ENCODE results near the gene MRPS18C.
A peak's percentile ranks its signal among the peaks of the same experiment; 100 is the strongest.
"Not testable (repeated sequence)": the region's sequence is repeated elsewhere in the genome, so short reads cannot be mapped to it uniquely, and the experiment has no call there.

The MRPS18C gene

DNA sequence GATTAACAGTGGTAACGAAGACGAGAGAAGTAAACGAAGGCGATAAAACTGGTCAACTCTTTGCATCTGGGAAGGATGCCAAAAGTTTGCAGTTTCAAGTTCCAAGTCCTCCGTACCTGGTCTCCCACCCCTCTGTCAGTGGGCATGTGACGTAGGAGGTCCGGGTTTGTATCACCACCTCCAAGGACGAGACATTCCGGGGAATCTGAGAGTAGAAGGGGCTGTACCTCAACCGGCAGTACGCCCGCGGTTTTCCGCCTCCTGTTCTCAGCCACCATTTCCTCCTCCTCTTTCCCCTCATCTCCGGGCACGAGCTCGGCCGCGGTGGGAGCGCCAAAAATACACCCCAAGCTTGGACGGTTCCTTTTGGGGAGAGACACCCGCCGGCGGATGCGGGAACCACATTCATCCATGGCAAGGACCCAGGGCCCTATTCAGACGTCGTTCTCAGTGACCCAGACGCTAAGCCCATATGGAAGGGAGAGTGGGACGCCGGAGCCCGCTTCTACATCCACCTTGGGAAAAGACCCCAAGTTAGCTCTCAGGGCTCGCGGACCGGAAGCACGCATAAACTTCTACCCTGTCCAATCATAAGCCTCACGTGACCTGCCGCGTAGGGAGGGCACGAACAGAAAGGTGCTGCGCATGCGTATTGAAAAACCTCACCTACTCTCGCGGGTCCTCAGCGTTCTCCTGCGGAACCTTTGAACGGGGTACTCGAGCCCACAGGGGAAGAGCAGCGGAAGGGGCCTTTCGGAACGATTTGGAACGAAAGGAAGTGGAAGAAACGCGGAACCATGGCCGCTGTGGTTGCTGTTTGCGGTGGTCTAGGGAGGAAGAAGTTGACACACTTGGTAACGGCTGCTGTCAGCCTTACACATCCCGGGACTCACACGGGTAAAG is at the start of gene MRPS18C, which contains the start of gene HELQ:
MRPS18C (plus strand) TSS at position 778 of the 903 bp plus-strand sequence; CDS start at position 798, 20 bp downstream.
HELQ (minus strand) TSS at position 543 of the 903 bp plus-strand sequence; CDS start at position 413, 130 bp downstream.
- DNase-seq, result peak; percentile 98

DNA sequence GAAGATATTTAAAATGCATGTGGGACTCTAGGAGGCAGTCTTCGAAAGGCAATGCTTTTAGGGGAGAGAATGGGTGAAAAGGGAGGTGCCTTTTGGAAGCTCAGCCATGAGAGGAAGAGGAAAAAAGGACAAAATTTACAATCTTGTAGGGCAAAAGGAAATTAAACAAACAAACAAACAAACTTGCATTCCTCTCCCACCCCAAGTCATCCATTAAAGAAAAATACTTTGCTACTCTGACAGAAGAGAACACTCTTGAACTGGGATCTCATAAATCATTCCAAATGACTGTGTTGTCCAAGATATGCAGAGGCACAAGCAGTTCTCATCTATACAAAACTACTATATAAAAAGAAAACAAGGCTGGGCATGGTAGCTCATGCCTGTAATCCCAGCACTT is 47.0 kb upstream of the MRPS18C start:
- no peak for DNase-seq

DNA sequence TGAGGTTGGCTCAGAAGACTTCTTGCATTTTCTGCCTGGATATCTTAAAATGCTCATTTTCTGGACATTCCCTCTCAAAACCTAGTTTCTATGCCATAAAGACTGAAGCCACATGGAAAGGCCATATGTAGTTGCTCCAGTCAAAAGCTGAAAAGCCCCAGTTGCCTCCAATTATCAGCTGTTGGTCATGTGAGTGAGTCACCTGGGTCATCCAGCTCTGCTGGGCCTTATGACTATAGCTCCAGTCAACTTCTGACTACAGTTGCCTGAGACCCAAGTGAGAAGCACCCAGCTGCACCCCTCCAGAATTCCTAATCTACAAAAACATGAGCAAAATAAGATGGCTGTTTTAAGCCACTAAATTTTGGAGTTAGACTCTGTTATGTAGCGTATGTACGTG is 42.2 kb upstream of the MRPS18C start:
- no peak for DNase-seq

DNA sequence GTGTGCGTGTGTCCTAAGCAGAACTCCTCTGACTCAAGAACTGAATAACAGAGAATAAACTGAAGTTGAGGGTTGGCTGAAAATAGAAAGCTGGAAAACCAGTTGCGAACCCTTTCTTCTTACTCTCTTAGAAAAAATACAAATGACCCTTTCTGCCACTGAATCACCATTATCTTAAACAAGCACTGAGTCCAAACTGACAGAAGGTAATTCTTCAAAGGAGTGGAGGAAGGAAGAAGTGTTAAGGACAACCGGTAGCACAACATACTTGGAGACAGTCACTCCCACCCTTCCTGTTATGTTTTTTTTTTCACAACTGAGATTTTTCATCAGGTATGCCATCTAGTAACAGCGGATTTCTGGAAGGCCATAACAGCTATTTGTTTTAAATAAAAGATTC is 38.3 kb upstream of the MRPS18C start:
- DNase-seq, result no peak

DNA sequence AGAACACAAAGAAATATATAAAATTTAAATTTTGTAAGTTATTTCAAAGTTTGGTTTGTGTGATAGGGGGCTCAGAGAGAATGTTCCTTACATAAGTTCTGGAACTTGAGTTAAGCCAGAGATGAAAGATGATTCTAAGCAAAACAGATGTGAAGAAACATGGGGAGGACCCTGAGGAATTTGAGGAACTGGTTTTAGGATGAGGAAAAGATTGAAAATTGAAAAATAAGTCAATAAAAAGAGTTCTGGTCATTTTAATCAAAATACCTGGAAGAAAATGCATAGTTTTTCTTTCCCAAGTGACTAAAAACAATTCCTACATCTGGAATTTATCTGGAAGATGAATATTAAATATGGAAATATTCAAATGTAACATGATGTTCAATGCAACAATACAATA is 37.6 kb upstream of the MRPS18C start:
- DNase-seq, result no peak

DNA sequence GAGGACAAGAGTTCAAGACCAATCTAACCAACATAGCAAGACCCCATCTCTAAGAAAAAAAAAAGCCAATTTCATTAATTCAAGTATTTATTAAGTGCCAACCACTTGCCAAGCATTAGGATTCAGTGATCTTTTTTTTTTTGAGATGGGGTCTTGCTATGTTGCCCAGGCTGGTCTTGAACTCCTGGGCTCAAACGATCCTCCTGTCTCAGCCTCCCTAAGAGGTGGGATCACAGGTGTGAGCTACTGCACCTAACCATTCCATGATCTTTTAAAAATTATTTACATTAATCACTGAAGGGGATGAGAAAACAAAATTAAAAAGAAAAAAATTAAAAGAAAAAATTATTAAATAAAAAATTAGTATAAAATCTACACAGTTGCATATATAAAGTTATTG is 24.7 kb upstream of the MRPS18C start:
- DNase-seq, result no peak

DNA sequence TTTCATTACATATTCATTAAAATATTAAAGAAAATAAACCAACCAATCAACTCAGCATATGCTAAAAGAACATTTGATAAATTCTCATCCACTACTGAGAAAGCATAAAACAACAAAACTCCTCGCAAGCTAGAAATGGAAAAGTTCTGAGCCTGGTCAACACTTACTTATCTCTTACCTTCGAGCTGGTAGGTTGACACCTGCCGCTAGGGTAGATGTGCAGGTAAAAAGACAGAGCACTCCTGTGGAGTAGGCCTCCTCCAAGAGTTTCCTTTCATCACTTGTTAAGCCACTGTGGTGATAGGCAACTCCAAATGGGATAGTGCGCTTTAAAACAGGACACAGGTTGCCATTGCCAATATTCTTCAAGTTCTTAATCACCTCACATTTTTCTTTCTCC is 19.2 kb upstream of the MRPS18C start:
- no peak for DNase-seq

DNA sequence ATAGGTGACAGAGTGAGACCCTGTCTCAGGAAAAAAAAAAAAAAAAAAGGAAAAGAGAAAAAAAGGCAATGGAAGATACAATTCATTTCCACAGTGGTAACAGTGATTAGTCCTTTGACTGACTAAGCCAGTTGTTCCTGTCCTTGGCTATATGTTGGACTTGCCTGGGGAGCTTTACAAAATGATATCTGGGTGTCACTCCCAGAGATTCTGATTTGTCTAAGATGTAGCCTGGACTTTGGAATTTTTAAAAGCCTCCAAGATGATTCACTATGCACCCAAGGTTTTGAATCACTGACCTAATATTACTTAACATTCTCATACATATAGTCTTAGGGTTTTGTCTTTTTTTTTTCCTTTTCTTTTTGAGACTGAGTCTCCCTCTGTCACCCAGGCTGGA is 17.1 kb upstream of the MRPS18C start:
- DNase-seq, result no peak

DNA sequence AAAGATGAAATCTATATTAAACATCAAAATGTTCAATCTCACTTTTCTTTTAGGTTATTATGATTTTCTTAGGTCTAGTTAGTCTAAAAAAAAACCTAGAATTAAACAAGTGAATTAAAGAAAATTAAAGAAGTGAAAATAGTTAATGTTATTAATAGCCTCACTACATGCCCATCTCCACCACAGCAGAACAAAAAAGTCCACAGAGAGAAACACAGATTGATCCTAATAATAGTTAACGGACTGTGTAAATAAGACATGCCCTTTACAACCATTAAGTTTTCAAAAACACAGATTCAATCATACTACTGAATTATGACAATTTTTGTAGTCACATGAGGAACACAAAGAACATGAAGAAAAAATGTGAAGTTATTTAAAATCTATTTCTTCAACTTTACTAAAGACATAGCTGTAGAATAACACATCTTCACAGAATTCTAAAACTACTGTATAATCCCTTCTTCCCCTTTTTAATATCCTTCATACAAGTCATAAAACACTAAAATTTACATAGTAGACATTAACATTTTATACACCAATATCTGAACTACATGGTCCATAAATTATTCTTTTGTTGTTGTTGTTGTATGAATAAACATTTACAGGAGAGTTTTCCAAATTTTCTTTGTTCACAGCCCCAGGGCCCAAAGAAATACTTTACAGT is 15.6 kb upstream of the MRPS18C start:
- no peak for DNase-seq

DNA sequence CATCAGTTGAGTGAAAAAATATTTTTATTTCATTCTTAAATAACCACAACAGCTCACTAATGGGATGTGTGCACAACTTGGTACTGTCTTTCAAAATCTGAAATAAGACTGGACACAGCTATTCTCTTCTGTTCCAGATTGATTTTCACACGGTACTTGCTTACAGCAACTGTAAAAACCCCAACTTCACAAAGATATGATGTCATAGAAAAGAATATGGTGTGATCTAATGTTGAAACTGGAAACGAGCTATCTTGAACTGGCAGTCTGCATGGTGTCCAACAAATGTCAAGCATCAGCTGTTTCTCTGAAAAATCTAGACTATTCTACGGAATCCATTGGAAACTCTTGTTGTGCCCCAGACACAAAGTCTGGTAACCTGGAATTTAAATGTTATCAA is 15.0 kb upstream of the MRPS18C start:
- no peak for DNase-seq

DNA sequence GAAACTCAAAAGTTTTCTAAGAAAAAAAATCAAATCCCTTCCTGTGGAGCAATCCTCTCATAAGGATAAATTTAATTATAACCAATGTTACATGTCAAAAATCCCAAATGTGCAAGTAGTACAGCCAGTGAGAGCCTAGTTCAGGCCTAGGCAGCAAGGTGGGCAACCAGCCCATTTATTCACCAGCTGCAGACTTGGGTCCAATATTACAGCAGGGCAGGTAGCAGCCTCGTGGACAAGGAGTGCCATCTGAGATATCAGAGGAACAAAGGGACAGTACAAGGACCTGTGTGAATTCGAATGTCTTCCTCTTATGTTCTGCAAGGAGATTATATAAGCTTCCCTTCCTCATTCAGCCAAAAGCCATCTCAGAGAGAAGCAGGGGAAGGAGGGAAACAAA is 6.8 kb upstream of the MRPS18C start:
- no peak for DNase-seq

DNA sequence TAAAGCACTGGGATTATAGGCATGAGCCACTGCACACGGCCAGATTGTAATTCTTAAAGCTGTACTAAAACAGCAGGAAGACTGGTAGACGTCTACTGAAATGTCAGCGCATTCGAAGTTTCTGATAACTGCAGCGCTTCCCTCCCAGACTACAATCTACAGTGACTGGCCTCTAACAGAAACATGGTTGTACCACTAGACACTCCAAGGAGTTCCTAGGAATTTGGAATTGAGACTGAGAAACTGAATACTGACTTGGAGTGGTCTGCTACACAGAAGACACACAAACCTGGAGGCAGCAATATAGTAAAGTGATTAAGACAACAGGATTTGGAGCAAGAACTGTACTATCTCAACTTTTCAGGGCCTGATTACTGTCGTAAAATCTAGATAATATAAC is 1.2 kb upstream of the MRPS18C start:
- no peak for DNase-seq

DNA sequence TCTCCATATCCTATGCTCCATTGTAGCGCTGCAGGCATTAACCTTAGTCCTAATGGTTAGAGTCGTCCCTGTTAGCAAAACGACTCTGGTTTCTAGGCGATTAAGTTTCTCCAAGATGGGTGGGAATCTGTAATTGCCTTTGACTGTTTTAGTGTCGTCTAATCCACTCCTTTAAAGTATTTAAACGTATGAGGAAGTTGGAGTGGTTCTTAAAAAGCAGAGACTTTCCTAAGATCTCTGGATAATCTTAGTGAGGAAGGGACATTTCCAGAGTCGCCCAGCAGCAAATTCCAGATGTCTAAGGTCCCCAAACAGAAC is 285 bp downstream of the MRPS18C start:
- no peak for DNase-seq

DNA sequence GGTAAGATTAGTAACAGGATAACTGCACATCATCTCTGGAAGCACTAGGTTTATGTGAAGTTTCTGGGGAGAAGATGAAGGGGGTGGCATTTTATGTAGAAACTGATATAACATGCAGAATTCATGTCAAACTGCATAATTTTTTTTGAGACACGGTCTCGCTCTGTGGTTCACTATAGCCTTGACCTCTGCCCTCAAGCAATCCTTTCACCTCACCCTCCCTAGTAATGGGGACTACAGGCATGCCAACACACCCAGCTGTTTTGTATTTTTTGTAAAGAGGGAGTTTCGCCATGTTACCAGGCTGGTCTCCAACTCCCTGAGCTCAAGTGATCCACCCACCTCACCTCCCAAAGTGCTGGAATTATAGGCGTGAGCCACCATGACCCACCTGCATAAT is 17.6 kb downstream of the MRPS18C start:
- DNase-seq, result no peak

DNA sequence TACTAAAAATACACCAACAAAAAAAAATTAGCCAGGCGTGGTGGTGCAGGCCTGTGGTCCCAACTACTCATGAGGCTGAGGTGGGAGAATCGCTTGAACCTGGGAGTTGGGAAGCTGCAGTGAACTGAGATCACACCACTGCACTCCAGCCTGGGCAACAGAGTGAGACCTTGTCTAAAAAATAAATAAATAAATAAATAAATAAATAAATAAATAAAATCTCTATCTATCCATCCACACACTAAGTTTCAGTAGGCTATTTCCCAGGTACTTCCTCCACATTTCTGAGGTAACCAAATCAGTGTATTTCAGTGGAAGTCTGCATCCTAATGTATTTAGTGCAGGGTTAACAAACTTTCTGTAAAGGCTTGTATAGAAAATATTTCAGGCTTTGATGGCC is 18.1 kb downstream of the MRPS18C start:
- no peak for DNase-seq

DNA sequence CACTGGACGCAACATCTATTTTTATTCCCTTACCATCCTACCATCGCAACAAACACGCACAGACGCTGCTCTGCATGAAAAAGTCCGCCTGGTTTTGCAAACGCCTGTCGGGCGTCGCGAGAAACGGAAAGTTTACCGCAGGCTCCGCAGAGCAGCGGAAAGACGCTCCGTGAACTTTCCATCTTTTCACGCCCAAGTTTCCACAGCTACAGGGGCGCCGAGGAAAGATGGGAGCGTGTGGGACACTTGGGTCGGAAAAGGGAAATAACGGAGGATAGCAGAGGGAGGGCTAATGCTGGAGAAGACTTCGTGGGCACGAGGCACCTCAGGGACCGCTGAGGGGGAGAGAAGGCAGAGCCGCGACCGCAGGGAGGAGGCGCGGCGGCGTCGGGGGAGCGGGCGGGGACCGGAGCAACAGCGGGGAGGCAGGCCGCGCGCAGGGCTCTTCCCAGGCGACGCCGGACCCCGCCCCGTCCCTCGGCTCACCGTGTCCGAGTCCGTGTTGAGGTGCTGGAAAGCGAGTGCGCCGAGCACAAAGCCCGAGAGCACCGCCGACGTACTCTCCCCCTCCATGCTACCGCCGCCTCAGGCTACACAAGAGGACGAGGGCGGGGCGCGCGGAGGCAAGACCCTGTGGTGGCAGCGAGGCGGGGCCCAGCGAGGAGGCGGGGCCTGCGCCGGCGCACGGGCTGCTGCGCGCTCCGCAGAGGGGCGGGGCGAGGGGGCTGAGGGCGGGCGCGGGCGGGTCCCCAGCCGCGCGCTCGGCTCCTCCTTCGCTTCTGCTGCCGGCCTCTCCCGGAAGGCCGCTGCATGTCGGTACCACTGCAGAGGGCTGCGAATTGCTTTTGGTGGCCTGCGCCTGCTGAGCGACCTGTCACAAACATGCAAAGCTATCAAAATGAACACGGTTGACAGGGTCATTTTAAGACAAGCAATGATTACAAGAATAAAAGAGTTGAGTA is 28.9 kb downstream of the MRPS18C start, which contains the start of gene ABRAXAS1:
ABRAXAS1 (minus strand) TSS at position 601 of the 962 bp plus-strand sequence; CDS start at position 573, 28 bp downstream.
- peak; percentile 97 for DNase-seq

DNA sequence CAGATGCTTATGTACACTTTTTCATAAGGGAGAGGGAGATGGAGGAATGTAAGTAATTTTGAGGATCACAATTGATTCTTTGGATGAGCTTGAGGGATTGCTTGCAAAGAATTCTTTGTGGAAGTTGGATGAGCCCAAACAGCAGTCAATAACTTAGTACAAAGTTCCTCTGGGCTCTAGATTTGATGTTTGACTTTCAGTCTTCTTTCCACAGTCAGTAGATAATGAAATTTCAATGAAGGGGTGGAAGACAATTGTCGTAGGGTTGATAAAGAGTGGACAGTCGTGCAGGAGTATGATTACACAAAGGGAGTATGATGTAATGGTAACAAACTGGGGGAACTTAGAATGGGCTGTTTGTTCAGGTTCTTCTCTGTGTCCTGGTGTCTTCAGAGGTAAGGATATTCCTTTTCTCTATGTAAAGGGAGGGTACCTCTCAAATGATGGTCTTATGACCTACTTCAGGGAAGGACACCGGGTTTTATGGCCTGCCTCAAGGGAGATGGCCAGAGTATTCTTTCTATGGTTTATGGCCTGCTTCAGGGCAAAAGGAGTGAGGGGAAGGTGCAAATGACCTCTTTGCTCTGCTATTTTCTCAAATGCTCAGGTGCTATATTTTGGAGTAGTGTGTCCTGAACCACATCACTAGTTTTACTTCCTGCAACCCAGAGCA is 30.7 kb downstream of the MRPS18C start:
- DNase-seq, result no peak

DNA sequence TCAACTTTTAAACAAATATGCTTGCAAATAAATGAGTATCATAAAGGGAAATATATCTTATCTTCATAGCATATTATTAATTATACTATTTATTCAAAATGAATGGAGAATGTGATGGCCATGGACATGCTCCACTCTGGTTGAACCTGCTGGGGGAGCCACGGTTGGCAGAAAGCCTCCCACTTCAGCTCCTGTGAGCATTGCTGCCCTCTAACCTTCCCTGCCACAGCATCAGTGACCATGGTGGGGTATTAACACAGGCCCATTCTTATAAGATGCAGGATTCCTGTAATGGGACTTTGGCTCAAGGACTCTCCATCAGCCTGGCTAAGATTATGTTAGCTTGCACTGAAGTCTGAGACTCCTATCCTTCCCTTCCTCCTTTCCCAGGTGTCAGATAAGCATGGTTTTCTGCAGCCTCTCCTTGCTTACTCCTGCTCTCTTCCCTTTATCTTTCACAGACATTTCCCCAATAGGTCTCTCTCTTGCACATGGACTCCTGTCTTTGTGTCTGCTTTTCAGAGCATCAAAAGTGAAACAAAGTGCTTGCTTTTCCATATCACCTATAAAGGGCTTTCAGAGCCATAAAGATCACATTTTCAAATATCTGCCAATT is 34.0 kb downstream of the MRPS18C start:
- DNase-seq, result no peak

DNA sequence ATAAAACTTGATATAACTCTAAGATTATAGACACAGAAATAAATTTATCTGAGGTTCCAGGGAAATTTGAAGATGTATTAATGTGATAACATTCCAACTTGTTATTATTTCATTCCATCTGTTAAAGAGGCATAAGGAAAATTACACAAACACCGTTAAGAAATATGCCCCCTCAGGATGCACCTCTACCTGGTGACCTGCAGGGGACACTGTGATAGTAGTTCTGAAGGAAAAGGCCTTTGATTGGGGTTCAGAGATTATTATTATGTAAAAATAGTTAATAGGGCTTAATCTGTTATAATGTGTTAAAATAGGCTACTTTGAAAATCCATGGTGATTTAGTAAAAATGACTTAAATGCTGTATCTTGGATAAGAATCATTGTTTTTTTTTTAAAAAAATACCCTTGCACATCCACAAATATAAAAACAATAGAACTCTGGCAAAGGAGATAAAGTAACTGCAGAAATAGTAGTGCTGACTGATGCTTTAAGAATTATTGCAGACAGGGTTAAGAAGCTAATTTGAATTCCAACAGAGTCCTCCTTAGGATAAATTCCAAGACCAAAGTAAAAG is 35.1 kb downstream of the MRPS18C start:
- DNase-seq, result no peak

DNA sequence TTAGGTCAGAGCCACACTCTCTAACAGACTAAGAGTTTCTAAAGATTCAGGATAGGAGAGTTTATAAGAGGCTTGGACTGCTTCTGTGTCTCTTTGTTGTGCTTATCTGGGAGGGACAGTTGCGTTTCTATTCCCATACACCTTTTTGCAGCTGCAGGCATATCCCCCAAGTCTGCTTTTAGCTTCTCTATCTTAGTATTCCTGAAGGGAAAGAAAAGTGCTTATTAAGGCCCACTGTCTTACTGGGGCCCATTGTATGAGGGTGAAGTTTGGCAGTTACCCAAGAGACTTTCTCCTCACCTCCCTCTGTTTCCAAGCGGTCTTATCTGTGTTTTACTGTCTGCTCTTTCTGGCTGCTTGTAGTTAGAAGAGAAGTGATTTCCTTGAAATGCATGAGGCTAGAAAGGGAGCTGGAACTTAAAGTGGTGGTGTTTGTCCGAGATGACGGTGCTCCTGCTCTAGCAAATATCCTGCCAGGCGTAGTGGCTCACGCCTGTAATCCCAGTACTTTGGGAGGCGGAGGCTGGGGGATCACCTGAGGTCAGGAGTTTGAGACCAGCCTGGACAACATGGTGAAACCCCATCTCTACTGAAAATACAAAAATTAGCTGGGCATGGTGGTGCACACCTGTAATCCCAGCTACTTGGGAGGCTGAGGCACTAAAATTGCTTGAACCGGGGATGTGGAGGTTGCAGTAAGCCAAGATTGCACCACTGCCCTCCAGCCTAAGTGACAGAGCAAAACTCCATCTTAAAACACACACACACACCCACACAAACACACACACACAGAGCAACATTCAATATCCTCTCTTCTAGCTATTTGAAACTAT is 40.4 kb downstream of the MRPS18C start:
- DNase-seq, result not testable (repeated sequence)

DNA sequence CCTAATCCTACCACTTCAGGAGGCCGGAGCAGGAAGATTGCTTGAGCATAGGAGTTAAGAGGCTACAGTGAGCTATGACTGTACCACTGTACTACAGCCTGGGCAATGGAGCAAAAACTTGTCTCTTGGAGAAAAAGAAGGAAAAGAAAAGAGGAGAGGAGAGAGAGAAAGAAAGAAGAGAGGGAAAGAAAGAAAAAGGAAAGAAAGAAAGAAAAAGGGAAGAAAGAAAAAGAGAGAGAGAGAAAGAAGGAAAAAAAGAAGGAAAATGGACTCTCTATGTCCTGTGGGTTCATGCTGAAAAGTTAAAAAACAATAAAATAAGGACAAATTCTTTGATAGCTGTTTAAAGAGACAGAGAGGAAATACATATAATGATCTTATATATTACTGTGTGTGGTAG is 42.3 kb downstream of the MRPS18C start:
- no peak for DNase-seq
